SK-N-SH treated with all-trans-retinoic acid at 6 μM for 48 hours (cell line): Measurements from ENCODE around the gene HSF4.

Source experiments
- ATAC-seq: fragments of 200-7000 bp; cut with Tn5 transposase; 3 replicates; pipeline ENCODE4 v1.9.1; 2020; ENCODE audit warnings: mild to moderate bottlenecking, moderate library complexity
- ARNTL ChIP-seq: fragments of 450-650 bp; formaldehyde crosslinking; IDR thresholded peaks from 2 replicates; pipeline ENCODE4 v1.5.0; 2020; ENCODE audit warnings: low read depth, mild to moderate bottlenecking, moderate library complexity, borderline replicate concordance
- BACH2 ChIP-seq: fragments of 250-450 bp; sonication (Bioruptor Pico); IDR thresholded peaks from 2 replicates; pipeline ENCODE4 v1.9.0; 2021; ENCODE audit warnings: mild to moderate bottlenecking, borderline replicate concordance
- CREB5 ChIP-seq: fragments of 250-450 bp; sonication (Bioruptor Pico); IDR thresholded peaks from 2 replicates; pipeline ENCODE4 v1.5.1; 2020; ENCODE audit warnings: low read depth, mild to moderate bottlenecking, moderate library complexity
- CSDC2 ChIP-seq: fragments of 250-450 bp; sonication (Bioruptor Pico); IDR thresholded peaks from 2 replicates; pipeline ENCODE4 v1.5.0; 2020; ENCODE audit warnings: mild to moderate bottlenecking, moderate library complexity
- CSRNP3 ChIP-seq: fragments of 250-450 bp; sonication (Bioruptor Pico); IDR thresholded peaks from 2 replicates; pipeline ENCODE4 v1.5.1; 2021; ENCODE audit warnings: mild to moderate bottlenecking, moderate library complexity
- ESRRG ChIP-seq: fragments of 250-450 bp; sonication (Bioruptor Pico); IDR thresholded peaks from 2 replicates; pipeline ENCODE4 v1.6.1; 2021; ENCODE audit warnings: mild to moderate bottlenecking
- GLIS3 ChIP-seq: fragments of 250-450 bp; sonication (Bioruptor Pico); IDR thresholded peaks from 2 replicates; pipeline ENCODE4 v1.5.0; 2020; ENCODE audit warnings: mild to moderate bottlenecking, moderate library complexity
- ISL1 ChIP-seq: fragments of 250-450 bp; sonication (Bioruptor Pico); IDR thresholded peaks from 2 replicates; pipeline ENCODE4 v2.1.2; 2022; ENCODE audit warnings: mild to moderate bottlenecking, moderate library complexity
- OSR1 ChIP-seq: fragments of 250-450 bp; sonication (Bioruptor Pico); IDR thresholded peaks from 2 replicates; pipeline ENCODE4 v1.8.0; 2022; ENCODE audit warnings: moderate library complexity, mild to moderate bottlenecking, inconsistent platforms
- POU6F1 ChIP-seq: fragments of 250-450 bp; sonication (Bioruptor Pico); IDR thresholded peaks from 2 replicates; pipeline ENCODE4 v1.8.0; 2021; ENCODE audit warnings: low read depth, mild to moderate bottlenecking, moderate library complexity, borderline replicate concordance
- PPARA ChIP-seq: fragments of 250-450 bp; sonication (Bioruptor Pico); IDR thresholded peaks from 2 replicates; pipeline ENCODE4 v1.5.0; 2020; ENCODE audit warnings: mild to moderate bottlenecking, borderline replicate concordance
- RARB ChIP-seq: fragments of 250-450 bp; sonication (Bioruptor Pico); IDR thresholded peaks from 2 replicates; pipeline ENCODE4 v1.8.0; 2021; ENCODE audit warnings: mild to moderate bottlenecking, moderate library complexity
- SNAI2 ChIP-seq: fragments of 250-450 bp; sonication (Bioruptor Pico); IDR thresholded peaks from 2 replicates; pipeline ENCODE4 v1.5.0; 2020; ENCODE audit warnings: mild to moderate bottlenecking, moderate library complexity
- TCF4 ChIP-seq: fragments of 250-450 bp; sonication (Bioruptor Pico); IDR thresholded peaks from 2 replicates; pipeline ENCODE4 v1.8.0; 2021; ENCODE audit warnings: mild to moderate bottlenecking, moderate library complexity, borderline replicate concordance
- ZC3H10 ChIP-seq: fragments of 250-450 bp; sonication (Bioruptor Pico); IDR thresholded peaks from 2 replicates; pipeline ENCODE4 v1.5.1; 2021; ENCODE audit warnings: mild to moderate bottlenecking, moderate library complexity
- ZFP3 ChIP-seq: fragments of 250-450 bp; sonication (Bioruptor Pico); IDR thresholded peaks from 2 replicates; pipeline ENCODE4 v1.5.0; 2020; ENCODE audit warnings: mild to moderate bottlenecking, moderate library complexity
- ZFP30 ChIP-seq: fragments of 450-650 bp; formaldehyde crosslinking; IDR thresholded peaks from 2 replicates; pipeline ENCODE4 v1.5.0; 2022; ENCODE audit warnings: mild to moderate bottlenecking, moderate library complexity
- ZNF565 ChIP-seq: fragments of 450-650 bp; formaldehyde crosslinking; conservative IDR thresholded peaks from 2 replicates; pipeline ENCODE4 v1.5.0; 2020; ENCODE audit warnings: low read depth, mild to moderate bottlenecking, moderate library complexity
- ZNF70 ChIP-seq: fragments of 450-650 bp; formaldehyde crosslinking; IDR thresholded peaks from 2 replicates; pipeline ENCODE4 v1.5.0; 2020; ENCODE audit warnings: mild to moderate bottlenecking, moderate library complexity
- ZNF8 ChIP-seq: fragments of 450-650 bp; formaldehyde crosslinking; IDR thresholded peaks from 2 replicates; pipeline ENCODE4 v1.5.0; 2020; ENCODE audit warnings: mild to moderate bottlenecking, moderate library complexity
- TF ChIP-seq, protein P1 (sequence below): fragments of 250-450 bp; sonication (Bioruptor Pico); IDR thresholded peaks from 2 replicates; pipeline ENCODE4 v1.8.0; 2020; ENCODE audit warnings: mild to moderate bottlenecking, moderate library complexity, borderline replicate concordance
- TF ChIP-seq, protein P2 (sequence below): fragments of 250-450 bp; sonication (Bioruptor Pico); IDR thresholded peaks from 2 replicates; pipeline ENCODE4 v1.5.0; 2020; ENCODE audit warnings: mild to moderate bottlenecking, moderate library complexity

Gene HSF4

DNA sequence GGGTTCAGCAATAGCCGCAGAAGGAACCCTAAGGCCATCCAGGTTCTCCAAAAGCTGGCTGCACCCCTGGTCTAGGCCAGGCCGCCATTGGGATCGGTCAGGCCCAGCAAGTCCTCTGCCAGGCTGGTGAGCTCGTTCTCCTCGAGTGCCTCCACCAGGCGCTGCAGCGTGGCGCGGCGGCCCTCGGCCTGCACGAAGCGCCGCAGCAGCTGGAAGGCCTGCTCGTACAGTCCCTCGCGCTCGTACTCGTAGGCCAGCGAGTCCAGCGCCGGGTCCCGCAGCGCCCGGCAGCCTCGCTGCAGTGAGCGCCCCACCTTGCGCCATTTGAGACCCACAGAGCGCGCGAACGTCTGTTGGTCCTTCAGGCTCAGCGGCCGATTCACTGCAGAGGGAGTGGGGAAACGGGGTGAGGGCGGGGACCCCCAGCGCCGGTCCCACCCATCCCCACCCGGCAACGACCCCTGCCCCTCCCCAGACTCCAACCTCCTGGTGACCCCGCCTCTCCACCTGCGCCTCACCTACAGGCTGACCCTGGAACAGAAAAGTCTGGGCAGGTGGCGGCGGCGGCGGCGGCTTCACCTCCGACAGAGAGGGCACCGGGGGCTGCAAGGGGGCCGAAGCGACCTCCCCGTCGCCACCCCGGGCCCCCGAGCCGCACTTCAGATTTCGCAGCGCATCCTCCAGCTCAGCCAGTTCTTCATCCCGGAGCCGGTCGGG is 9.8 kb upstream of the HSF4 start:
- TF ChIP-seq POU6F1 (CRISPR knock-in tag) (no peak), OSR1 (CRISPR knock-in tag) (no peak), ZNF565 (CRISPR knock-in tag) (no peak), RARB (CRISPR knock-in tag) (no peak), ARNTL (CRISPR knock-in tag) (no peak), ISL1 (CRISPR knock-in tag) (no peak), ZNF70 (CRISPR knock-in tag) (no peak), CSDC2 (no peak), CREB5 (CRISPR knock-in tag) (no peak), ZC3H10 (no peak), CSRNP3 (CRISPR knock-in tag) (no peak), TCF4 (CRISPR knock-in tag) (no peak), BACH2 (CRISPR knock-in tag) (no peak), ZFP30 (CRISPR knock-in tag) (no peak), PPARA (no peak), GLIS3 (CRISPR knock-in tag) (no peak), ESRRG (no peak), ZNF8 (CRISPR knock-in tag) (no peak)
- TF ChIP-seq, protein P1, sequence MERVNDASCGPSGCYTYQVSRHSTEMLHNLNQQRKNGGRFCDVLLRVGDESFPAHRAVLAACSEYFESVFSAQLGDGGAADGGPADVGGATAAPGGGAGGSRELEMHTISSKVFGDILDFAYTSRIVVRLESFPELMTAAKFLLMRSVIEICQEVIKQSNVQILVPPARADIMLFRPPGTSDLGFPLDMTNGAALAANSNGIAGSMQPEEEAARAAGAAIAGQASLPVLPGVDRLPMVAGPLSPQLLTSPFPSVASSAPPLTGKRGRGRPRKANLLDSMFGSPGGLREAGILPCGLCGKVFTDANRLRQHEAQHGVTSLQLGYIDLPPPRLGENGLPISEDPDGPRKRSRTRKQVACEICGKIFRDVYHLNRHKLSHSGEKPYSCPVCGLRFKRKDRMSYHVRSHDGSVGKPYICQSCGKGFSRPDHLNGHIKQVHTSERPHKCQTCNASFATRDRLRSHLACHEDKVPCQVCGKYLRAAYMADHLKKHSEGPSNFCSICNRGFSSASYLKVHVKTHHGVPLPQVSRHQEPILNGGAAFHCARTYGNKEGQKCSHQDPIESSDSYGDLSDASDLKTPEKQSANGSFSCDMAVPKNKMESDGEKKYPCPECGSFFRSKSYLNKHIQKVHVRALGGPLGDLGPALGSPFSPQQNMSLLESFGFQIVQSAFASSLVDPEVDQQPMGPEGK (CRISPR knock-in tag): no peak
- TF ChIP-seq, protein P2, sequence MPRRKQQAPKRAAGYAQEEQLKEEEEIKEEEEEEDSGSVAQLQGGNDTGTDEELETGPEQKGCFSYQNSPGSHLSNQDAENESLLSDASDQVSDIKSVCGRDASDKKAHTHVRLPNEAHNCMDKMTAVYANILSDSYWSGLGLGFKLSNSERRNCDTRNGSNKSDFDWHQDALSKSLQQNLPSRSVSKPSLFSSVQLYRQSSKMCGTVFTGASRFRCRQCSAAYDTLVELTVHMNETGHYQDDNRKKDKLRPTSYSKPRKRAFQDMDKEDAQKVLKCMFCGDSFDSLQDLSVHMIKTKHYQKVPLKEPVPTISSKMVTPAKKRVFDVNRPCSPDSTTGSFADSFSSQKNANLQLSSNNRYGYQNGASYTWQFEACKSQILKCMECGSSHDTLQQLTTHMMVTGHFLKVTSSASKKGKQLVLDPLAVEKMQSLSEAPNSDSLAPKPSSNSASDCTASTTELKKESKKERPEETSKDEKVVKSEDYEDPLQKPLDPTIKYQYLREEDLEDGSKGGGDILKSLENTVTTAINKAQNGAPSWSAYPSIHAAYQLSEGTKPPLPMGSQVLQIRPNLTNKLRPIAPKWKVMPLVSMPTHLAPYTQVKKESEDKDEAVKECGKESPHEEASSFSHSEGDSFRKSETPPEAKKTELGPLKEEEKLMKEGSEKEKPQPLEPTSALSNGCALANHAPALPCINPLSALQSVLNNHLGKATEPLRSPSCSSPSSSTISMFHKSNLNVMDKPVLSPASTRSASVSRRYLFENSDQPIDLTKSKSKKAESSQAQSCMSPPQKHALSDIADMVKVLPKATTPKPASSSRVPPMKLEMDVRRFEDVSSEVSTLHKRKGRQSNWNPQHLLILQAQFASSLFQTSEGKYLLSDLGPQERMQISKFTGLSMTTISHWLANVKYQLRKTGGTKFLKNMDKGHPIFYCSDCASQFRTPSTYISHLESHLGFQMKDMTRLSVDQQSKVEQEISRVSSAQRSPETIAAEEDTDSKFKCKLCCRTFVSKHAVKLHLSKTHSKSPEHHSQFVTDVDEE (CRISPR knock-in tag): no peak
- TF ChIP-seq, all 23 proteins: peak for 0
- ATAC-seq: no peak

DNA sequence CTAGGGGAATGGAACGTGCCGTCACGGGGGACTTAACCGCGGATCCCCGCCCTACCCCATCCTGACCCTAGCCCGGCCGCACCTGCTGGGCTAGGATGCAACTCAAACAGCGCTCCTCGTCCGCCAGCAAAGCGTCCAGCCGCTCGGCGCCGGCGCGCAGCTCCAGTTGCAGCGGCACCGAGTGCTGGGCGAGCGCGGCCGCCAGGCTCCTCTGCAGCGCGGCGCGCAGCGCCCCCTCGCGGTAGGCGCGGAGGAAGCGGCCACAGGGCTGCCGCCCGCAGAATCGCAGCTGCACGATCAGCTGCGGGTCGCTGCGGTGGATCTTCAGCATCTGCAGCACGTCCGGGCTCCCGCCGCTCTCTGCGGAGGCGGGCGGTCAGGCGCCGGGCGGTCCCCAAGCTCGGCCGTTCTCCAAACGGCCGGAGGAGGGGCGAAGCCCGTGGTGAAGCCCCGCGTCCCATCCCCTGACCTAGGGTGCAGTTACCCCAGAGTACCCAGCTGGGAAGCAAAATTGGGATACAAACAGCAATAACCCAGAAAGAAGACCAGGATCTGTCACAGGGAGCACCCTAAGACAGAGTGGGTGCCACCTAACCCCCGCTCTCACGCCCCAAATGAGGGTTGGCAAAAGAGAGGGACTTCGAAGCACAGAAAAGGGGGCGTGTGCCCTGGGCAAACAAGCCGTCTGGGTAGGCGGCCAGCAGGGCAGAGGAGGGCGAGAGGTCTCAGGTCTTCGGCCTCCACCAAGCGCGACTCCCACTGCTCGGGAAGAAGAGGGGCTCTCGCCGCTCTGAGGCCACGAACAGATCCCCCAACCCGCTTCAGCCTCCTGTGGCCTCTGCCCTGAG is 9.0 kb upstream of the HSF4 start:
- no peak for TF ChIP-seq SNAI2 (CRISPR knock-in tag)
- TF ChIP-seq RARB (CRISPR knock-in tag): no peak
- peak; percentile 76; the same call in 1 of the 2 replicates for TF ChIP-seq ZFP3
- ATAC-seq: peak; percentile 69
